ENCODE measurements around the gene NTSR1.

NTSR1 gene

DNA sequence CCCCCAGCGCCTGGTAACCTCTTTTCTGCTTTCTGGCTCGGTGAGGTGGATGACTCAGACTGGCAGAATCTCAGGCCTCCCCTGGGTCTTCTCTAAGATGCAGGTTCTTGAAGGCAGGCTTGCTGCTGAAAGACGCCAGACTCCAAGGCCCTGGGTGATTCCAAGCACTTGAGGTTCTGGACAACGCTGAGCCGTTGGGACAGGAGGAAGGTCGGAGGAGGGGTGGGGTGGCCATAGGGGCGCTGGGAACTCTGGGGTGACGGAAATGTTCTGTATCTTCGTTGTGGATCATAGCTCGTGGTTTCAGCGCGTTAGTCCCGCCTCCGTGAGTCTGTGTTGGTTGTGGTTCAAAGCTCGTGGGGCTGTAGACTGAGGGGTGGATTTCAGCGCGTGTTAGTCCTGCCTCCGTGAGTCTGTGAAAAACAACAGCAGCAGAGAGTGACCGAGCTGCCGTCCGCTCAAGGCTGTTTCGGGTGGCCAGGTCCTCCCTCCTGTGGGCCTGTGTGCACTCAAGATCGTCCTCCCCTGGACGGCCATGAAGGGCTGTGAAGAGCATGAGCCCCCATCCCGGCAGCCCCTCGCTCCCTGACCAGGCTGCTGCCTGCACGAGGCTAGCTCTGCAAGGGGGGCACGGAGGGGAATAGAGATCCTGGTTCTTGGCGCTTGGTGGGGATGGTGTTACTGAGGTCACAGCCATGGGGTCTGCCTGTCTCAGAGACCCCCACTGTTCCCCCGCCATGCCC, 7.7 kb downstream of the NTSR1 start:
- Histone ChIP-seq H3K27ac (ENCODE audit: low read depth, low read length) (no peak overlapping the region), H3K4me1 (ENCODE audit: control insufficient read depth in 1 of 2, insufficient read depth in 2 of 2, low read length in 2 of 2) (no peaks in the 10 kb centered on the region), H3K27me3 (ENCODE audit: control insufficient read depth in 1 of 2, insufficient read depth in 2 of 2, low read length in 2 of 2) (peaks cover 6 to 10% of the 10 kb centered on the region in 2 donors), H3K9me3 (ENCODE audit: control insufficient read depth in 1 of 2, low read length in 2 of 2) (peaks cover 0 to 4% of the 10 kb centered on the region in 2 donors), H3K9ac (ENCODE audit: low read depth in 1 of 2, low read length in 2 of 2) (no peak overlapping the region), H3K4me3 (ENCODE audit: low read depth in 1 of 2, low read length in 2 of 2) (no peak overlapping the region), H3K36me3 (ENCODE audit: control insufficient read depth in 1 of 2, insufficient read depth in 2 of 2, low read length in 2 of 2) (no peaks in the 10 kb centered on the region)

DNA sequence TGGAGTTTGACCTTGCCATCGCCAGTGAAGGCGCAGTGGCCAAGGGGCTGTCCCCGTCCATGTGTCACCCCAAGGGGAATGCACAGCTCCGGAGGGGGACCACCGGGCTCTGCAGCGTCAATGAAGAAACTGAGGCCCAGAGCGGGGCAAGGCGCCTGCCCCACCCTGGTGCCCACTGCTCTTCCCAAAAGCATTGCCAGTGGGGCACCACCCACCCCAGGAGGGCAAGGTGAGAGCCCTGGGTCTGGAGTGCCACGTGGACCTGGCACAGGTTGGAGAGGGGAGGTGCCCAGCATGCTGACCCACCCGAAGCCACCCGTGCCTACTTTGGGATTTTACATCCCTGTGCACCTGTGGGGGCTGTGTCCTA, 8.3 kb downstream of the NTSR1 start:
- Histone ChIP-seq H3K27ac (ENCODE audit: low read depth, low read length) (no peak overlapping the region), H3K9ac (ENCODE audit: low read depth in 1 of 2, low read length in 2 of 2) (no peak overlapping the region), H3K36me3 (ENCODE audit: control insufficient read depth in 1 of 2, insufficient read depth in 2 of 2, low read length in 2 of 2) (no peaks in the 10 kb centered on the region), H3K9me3 (ENCODE audit: control insufficient read depth in 1 of 2, low read length in 2 of 2) (peaks cover 2 to 4% of the 10 kb centered on the region in 2 donors), H3K4me1 (ENCODE audit: control insufficient read depth in 1 of 2, insufficient read depth in 2 of 2, low read length in 2 of 2) (no peaks in the 10 kb centered on the region), H3K4me3 (ENCODE audit: low read depth in 1 of 2, low read length in 2 of 2) (no peak overlapping the region), H3K27me3 (ENCODE audit: control insufficient read depth in 1 of 2, insufficient read depth in 2 of 2, low read length in 2 of 2) (peaks cover 2 to 10% of the 10 kb centered on the region in 2 donors)

DNA sequence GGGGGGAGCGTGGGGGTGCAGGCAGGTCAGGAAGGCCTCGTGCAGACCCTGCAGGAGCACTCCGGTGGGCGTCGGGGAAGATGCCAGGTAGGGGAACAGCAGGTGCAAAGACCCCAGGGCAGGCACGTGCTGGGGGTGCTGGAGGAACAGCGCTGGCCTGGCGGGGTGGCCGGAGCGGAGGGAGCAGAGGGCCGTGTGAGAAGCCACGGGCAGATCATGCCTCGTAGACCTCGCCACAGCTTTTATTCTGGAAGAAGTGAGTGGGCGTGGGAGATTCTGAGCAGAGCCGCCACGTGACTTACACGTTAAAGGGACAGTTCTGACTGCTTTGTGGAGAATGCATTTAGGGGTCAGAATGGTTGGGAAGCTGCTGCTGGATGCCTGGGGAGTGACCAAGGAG, 9.3 kb downstream of the NTSR1 start:
- Histone ChIP-seq H3K27ac (ENCODE audit: low read depth, low read length) (no peak overlapping the region), H3K4me1 (ENCODE audit: control insufficient read depth in 1 of 2, insufficient read depth in 2 of 2, low read length in 2 of 2) (no peaks in the 10 kb centered on the region), H3K27me3 (ENCODE audit: control insufficient read depth in 1 of 2, insufficient read depth in 2 of 2, low read length in 2 of 2) (peaks cover 7 to 14% of the 10 kb centered on the region in 2 donors), H3K36me3 (ENCODE audit: control insufficient read depth in 1 of 2, insufficient read depth in 2 of 2, low read length in 2 of 2) (no peaks in the 10 kb centered on the region), H3K4me3 (ENCODE audit: low read depth in 1 of 2, low read length in 2 of 2) (no peak overlapping the region), H3K9ac (ENCODE audit: low read depth in 1 of 2, low read length in 2 of 2) (no peak overlapping the region), H3K9me3 (ENCODE audit: control insufficient read depth in 1 of 2, low read length in 2 of 2) (peaks cover 2 to 4% of the 10 kb centered on the region in 2 donors)

DNA sequence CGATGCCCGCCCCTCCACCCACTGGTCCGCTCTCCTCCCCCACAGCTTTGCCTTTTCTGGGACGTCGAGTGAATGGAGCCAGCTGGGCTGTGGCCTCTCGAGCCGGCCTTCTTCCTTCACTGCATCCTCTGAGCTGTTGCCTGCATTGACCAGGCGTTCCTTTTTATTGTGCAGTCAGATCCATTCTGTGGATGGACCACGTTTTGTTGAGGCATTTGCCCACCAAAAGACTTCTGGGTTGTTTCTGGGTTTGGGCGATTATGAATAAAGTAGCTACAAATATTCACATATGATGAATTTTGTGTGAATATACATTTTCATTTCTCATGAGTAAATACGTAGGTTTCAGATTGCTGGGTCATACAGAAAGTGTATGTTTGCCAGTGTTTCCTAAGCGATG, 9.9 kb downstream of the NTSR1 start:
- peaks cover 7 to 15% of the 10 kb centered on the region in 2 donors for H3K27me3 ChIP-seq (ENCODE audit: control insufficient read depth in 1 of 2, insufficient read depth in 2 of 2, low read length in 2 of 2)
- H3K4me3 ChIP-seq (ENCODE audit: low read depth in 1 of 2, low read length in 2 of 2), result no peak overlapping the region
- no peaks in the 10 kb centered on the region for H3K4me1 ChIP-seq (ENCODE audit: control insufficient read depth in 1 of 2, insufficient read depth in 2 of 2, low read length in 2 of 2)

DNA sequence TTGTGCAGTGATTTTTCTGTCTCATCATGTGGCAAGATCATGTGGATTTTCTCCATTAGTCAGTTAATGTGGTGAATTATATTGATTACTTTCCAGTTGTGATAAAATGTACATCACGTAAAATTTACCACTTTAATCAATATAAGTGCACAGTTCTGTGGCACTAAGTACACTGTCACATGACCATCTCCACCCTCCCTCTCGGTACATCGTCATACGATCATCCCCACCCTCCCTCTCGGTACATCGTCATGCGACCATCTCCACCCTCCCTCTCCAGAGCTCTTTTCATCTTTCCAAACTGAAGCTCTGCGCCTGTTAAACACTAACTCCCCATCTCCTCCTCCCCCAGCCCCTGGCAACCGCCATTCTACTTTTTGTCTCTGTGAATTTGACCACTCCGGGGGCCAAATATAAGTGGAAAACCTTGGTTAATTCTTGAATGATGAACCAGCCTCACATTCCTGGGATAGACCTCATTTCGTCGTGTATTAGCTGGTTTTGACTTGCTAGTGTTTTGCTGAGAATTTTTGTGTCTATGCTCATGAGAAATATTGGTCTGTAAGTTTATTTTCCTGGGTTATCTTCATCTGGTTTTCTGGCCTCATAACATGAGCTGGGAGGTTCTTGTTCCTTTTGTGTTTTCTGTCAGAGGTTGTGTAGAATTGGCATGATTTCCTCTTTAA, 10.8 kb downstream of the NTSR1 start:
- H3K9me3 ChIP-seq (ENCODE audit: control insufficient read depth in 1 of 2, low read length in 2 of 2), result peaks cover 2 to 4% of the 10 kb centered on the region in 2 donors
- no peak overlapping the region for H3K4me3 ChIP-seq (ENCODE audit: low read depth in 1 of 2, low read length in 2 of 2)
- no peaks in the 10 kb centered on the region for H3K4me1 ChIP-seq (ENCODE audit: control insufficient read depth in 1 of 2, insufficient read depth in 2 of 2, low read length in 2 of 2)
- H3K27ac ChIP-seq (ENCODE audit: low read depth, low read length), result no peak overlapping the region
- peaks cover 7 to 12% of the 10 kb centered on the region in 2 donors for H3K27me3 ChIP-seq (ENCODE audit: control insufficient read depth in 1 of 2, insufficient read depth in 2 of 2, low read length in 2 of 2)
- no peaks in the 10 kb centered on the region for H3K36me3 ChIP-seq (ENCODE audit: control insufficient read depth in 1 of 2, insufficient read depth in 2 of 2, low read length in 2 of 2)
- no peak overlapping the region for H3K9ac ChIP-seq (ENCODE audit: low read depth in 1 of 2, low read length in 2 of 2)

More for the DNA sequence above, 9.9 kb downstream of the NTSR1 start:
- Histone ChIP-seq H3K36me3 (ENCODE audit: control insufficient read depth in 1 of 2, insufficient read depth in 2 of 2, low read length in 2 of 2) (no peaks in the 10 kb centered on the region), H3K27ac (ENCODE audit: low read depth, low read length) (no peak overlapping the region), H3K9me3 (ENCODE audit: control insufficient read depth in 1 of 2, low read length in 2 of 2) (peaks cover 2 to 4% of the 10 kb centered on the region in 2 donors), H3K9ac (ENCODE audit: low read depth in 1 of 2, low read length in 2 of 2) (no peak overlapping the region)

DNA sequence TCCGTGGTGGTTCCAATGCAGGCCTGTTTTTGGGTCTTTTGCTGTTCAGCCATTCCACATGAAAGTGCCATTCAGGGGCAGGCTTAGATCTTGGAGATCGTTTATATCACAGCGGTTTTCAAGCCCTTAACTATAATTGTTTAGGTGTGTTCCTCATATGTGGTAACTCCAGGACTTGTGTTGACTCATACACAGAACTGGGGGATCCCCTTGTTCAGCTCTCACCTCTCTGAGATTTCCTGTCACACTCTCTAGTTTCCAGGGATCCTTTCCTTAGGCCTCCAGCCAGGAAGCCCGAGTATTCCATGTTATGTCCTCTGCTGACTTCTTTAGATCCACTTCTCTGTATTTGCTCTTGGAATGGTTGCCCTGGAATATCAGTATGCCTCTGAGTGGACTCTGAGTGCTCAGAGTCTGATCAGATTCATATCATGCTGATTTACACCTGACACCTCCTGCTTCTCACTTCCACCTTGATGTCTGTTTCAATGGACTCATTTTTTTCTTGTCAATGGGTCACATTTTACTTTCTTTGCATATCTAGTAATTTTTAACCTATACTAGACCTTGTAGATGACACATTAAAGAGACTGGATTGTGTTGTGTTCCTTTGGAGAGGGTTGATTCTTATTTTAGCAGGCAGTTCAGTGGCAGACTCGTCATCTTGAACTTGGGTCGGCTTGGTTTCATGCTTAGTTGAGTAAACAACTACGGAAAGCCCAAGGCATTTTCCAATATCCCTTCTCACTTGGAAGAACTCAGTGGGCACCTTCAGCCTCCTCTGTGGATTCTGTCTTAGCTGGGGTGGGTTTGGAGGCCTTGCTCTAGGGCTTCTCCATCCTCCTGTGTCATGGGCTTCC, 13.1 kb downstream of the NTSR1 start:
- H3K9ac ChIP-seq (ENCODE audit: low read depth in 1 of 2, low read length in 2 of 2), result no peak overlapping the region
- H3K27ac ChIP-seq (ENCODE audit: low read depth, low read length), result no peak overlapping the region
- H3K4me1 ChIP-seq (ENCODE audit: control insufficient read depth in 1 of 2, insufficient read depth in 2 of 2, low read length in 2 of 2), result no peaks in the 10 kb centered on the region
- peaks cover 7 to 13% of the 10 kb centered on the region in 2 donors for H3K27me3 ChIP-seq (ENCODE audit: control insufficient read depth in 1 of 2, insufficient read depth in 2 of 2, low read length in 2 of 2)
- no peak overlapping the region for H3K4me3 ChIP-seq (ENCODE audit: low read depth in 1 of 2, low read length in 2 of 2)
- peaks cover 2 to 4% of the 10 kb centered on the region in 2 donors for H3K9me3 ChIP-seq (ENCODE audit: control insufficient read depth in 1 of 2, low read length in 2 of 2)
- H3K36me3 ChIP-seq (ENCODE audit: control insufficient read depth in 1 of 2, insufficient read depth in 2 of 2, low read length in 2 of 2), result no peaks in the 10 kb centered on the region

DNA sequence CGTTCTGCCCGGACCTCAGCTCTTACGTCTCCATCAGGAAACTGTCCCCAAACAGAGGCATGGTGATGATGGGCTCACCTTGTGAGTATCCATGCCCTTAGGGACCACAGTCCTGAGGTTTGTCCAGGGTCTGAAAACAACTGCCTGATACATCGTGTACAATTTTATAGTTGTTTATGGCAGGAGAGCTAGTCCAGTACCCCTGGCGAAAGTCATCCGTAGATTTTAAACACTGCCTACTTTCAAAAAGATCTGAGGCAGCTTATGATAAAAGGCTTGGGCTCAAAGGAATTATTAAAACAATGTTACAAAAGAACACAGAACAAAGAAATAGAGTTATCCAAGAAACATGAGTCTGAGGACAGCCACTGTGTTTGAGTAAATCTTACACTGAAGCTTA, 14.0 kb downstream of the NTSR1 start:
- H3K9me3 ChIP-seq (ENCODE audit: control insufficient read depth in 1 of 2, low read length in 2 of 2), result peaks cover 2 to 4% of the 10 kb centered on the region in 2 donors
- peaks cover 7 to 15% of the 10 kb centered on the region in 2 donors for H3K27me3 ChIP-seq (ENCODE audit: control insufficient read depth in 1 of 2, insufficient read depth in 2 of 2, low read length in 2 of 2)
- H3K4me1 ChIP-seq (ENCODE audit: control insufficient read depth in 1 of 2, insufficient read depth in 2 of 2, low read length in 2 of 2), result no peaks in the 10 kb centered on the region
- no peak overlapping the region for H3K27ac ChIP-seq (ENCODE audit: low read depth, low read length)
- no peak overlapping the region for H3K9ac ChIP-seq (ENCODE audit: low read depth in 1 of 2, low read length in 2 of 2)
- no peaks in the 10 kb centered on the region for H3K36me3 ChIP-seq (ENCODE audit: control insufficient read depth in 1 of 2, insufficient read depth in 2 of 2, low read length in 2 of 2)
- no peak overlapping the region for H3K4me3 ChIP-seq (ENCODE audit: low read depth in 1 of 2, low read length in 2 of 2)

DNA sequence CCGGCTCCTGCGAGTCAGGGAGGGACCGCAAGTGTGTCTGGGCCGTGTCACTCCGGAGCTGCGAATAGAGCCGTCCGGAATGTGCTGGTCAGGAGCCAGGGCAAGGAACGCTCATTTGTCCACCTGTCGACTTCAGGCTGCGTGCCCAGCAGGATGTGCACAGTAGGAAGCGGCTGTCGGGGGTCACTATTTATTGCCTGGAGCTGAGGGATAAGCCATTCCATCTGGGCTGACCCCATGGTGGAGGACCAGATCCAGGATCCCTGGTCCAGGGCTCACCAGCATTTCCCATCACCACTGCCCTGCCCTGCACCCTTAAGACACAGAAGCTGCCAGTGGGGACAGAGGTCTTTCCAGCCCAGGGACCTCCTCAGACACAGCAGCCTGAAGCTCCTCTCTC, 14.7 kb downstream of the NTSR1 start:
- no peaks in the 10 kb centered on the region for H3K36me3 ChIP-seq (ENCODE audit: control insufficient read depth in 1 of 2, insufficient read depth in 2 of 2, low read length in 2 of 2)
- H3K4me3 ChIP-seq (ENCODE audit: low read depth in 1 of 2, low read length in 2 of 2), result no peak overlapping the region
- H3K9me3 ChIP-seq (ENCODE audit: control insufficient read depth in 1 of 2, low read length in 2 of 2), result peaks cover 2 to 4% of the 10 kb centered on the region in 2 donors
- H3K4me1 ChIP-seq (ENCODE audit: control insufficient read depth in 1 of 2, insufficient read depth in 2 of 2, low read length in 2 of 2), result no peaks in the 10 kb centered on the region
- H3K27ac ChIP-seq (ENCODE audit: low read depth, low read length), result no peak overlapping the region
- H3K27me3 ChIP-seq (ENCODE audit: control insufficient read depth in 1 of 2, insufficient read depth in 2 of 2, low read length in 2 of 2), result peaks cover 7 to 22% of the 10 kb centered on the region in 2 donors
- no peak overlapping the region for H3K9ac ChIP-seq (ENCODE audit: low read depth in 1 of 2, low read length in 2 of 2)

DNA sequence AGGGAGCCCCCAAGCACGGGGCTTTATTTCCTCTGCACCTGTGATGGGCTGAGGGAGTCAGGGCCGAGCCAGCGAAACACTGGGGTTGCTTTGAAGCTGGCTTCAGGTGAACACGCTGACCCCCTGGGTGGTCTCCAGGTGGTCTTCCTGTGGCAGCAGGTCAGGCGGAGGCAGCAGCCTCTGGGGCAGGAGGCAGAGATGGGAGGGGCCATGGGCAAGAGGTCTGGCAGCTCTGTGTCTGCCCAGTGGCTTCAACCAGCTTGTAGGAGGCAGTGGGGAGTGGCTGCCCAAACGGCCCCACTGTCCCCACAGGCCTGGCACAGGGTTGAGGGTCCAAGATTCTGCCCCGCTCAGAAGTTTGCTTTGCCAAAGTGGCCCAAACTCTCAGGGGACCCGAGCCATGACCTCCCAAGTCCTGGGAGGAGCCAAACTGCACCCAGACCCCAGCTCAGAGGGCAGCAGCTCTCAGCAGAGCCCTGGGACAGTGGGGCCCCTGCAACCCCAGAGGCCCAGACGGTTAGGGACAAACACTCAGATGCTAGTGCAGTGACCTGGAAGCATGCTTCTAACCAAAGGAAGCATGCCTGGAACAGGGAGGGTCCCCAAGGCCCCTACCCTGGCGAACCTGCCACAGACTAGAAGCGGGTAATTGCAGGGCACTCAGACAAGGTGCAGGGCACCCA, 15.3 kb downstream of the NTSR1 start:
- Histone ChIP-seq H3K27me3 (ENCODE audit: control insufficient read depth in 1 of 2, insufficient read depth in 2 of 2, low read length in 2 of 2) (peaks cover 7 to 22% of the 10 kb centered on the region in 2 donors), H3K9ac (ENCODE audit: low read depth in 1 of 2, low read length in 2 of 2) (no peak overlapping the region), H3K36me3 (ENCODE audit: control insufficient read depth in 1 of 2, insufficient read depth in 2 of 2, low read length in 2 of 2) (no peaks in the 10 kb centered on the region), H3K9me3 (ENCODE audit: control insufficient read depth in 1 of 2, low read length in 2 of 2) (peaks cover 2 to 4% of the 10 kb centered on the region in 2 donors), H3K27ac (ENCODE audit: low read depth, low read length) (no peak overlapping the region), H3K4me1 (ENCODE audit: control insufficient read depth in 1 of 2, insufficient read depth in 2 of 2, low read length in 2 of 2) (no peaks in the 10 kb centered on the region), H3K4me3 (ENCODE audit: low read depth in 1 of 2, low read length in 2 of 2) (no peak overlapping the region)
